Activated CD4-positive, alpha-beta T cell treated with anti-CD3 and anti-CD28 coated beads, Interleukin-2, amount 50 U/mL, for 24 hours (primary cell): ENCODE measurements around the gene GDPD5.
A peak's percentile ranks its signal among the peaks of the same experiment; 100 is the strongest.

Experiments used
- DNase-seq, 2 donors: peaks; one replicate each; pipeline ENCODE4 v3.0.0-alpha.2; 2020; ENCODE audit warnings: low read depth in 1 of 2, low spot score in 1 of 2

The GDPD5 gene

GRCh38 chr11:75536786-75537641 is 11.3 kb upstream of the GDPD5 start:
- no peak for DNase-seq

GRCh38 chr11:75535071-75535470 is 9.3 kb upstream of the GDPD5 start:
- DNase-seq = no peak

GRCh38 chr11:75534259-75535069 is 8.7 kb upstream of the GDPD5 start:
- DNase-seq = no peak

- no peak for DNase-seq
Observed at GRCh38 chr11:75533896-75534258, 8.1 kb upstream of the GDPD5 start.

GRCh38 chr11:75532200-75533048 is 6.7 kb upstream of the GDPD5 start:
- peak; percentile 68 to 79 for DNase-seq

GRCh38 chr11:75531325-75531724 is 5.6 kb upstream of the GDPD5 start:
- no peak for DNase-seq

GRCh38 chr11:75530577-75530976 is 4.8 kb upstream of the GDPD5 start:
- no peak for DNase-seq

GRCh38 chr11:75527938-75528735 is 2.4 kb upstream of the GDPD5 start:
- DNase-seq = no peak

- DNase-seq = no peak
Observed at GRCh38 chr11:75527130-75527529, 1.4 kb upstream of the GDPD5 start.

GRCh38 chr11:75526192-75526541 is 426 bp upstream of the GDPD5 start:
- DNase-seq = no peak

GRCh38 chr11:75524665-75525432 is 892 bp downstream of the GDPD5 start:
- no peak for DNase-seq

- DNase-seq = no peak
Observed at GRCh38 chr11:75523811-75524664, 1.7 kb downstream of the GDPD5 start.

- DNase-seq = no peak
Observed at GRCh38 chr11:75523189-75523588, 2.6 kb downstream of the GDPD5 start.

- DNase-seq = no peak
Observed at GRCh38 chr11:75522286-75523044, 3.3 kb downstream of the GDPD5 start.

GRCh38 chr11:75520688-75521087 is 5.1 kb downstream of the GDPD5 start:
- no peak for DNase-seq

- no peak for DNase-seq
Observed at GRCh38 chr11:75518771-75519653, 6.7 kb downstream of the GDPD5 start.

GRCh38 chr11:75518204-75518549 is 7.6 kb downstream of the GDPD5 start:
- DNase-seq = no peak
